NCI-H510A (cell line): ENCODE results near the gene P4HA3.

Experiments used
- DNase-seq: peaks from one replicate; lab custom pipeline; 2025; lab: John Stamatoyannopoulos, UW

P4HA3 gene

GRCh38 chr11:74262725-74263124 is 48.7 kb downstream of the P4HA3 start:
- no peak for DNase-seq

GRCh38 chr11:74257959-74258553 is 53.4 kb downstream of the P4HA3 start:
- peak; percentile 17 for DNase-seq

- no peak for DNase-seq
Measured at GRCh38 chr11:74256378-74257133, 54.9 kb downstream of the P4HA3 start.

- DNase-seq, result no peak
Measured at GRCh38 chr11:74255741-74256375, 55.6 kb downstream of the P4HA3 start.

GRCh38 chr11:74253361-74253760 is 58.1 kb downstream of the P4HA3 start:
- DNase-seq, result no peak

GRCh38 chr11:74249496-74249895 is 61.9 kb downstream of the P4HA3 start:
- DNase-seq, result no peak

- no peak for DNase-seq
Measured at GRCh38 chr11:74248469-74248868, 63.0 kb downstream of the P4HA3 start.

- no peak for DNase-seq
Measured at GRCh38 chr11:74238243-74238642, 73.2 kb downstream of the P4HA3 start.

- DNase-seq, result no peak
Measured at GRCh38 chr11:74237541-74237940, 73.9 kb downstream of the P4HA3 start.

GRCh38 chr11:74235121-74235520 is 76.3 kb downstream of the P4HA3 start:
- DNase-seq, result no peak

- no peak for DNase-seq
Measured at GRCh38 chr11:74233683-74234082, 77.8 kb downstream of the P4HA3 start.

GRCh38 chr11:74232311-74232950 is 79.0 kb downstream of the P4HA3 start:
- no peak for DNase-seq

- DNase-seq, result no peak
Measured at GRCh38 chr11:74226907-74227306, 84.5 kb downstream of the P4HA3 start.

- DNase-seq, result no peak
Measured at GRCh38 chr11:74225565-74225964, 85.9 kb downstream of the P4HA3 start.

- DNase-seq, result no peak
Measured at GRCh38 chr11:74221816-74222215, 89.6 kb downstream of the P4HA3 start.

- no peak for DNase-seq
Measured at GRCh38 chr11:74220376-74220775, 91.1 kb downstream of the P4HA3 start.
